ENCODE results near the gene SDHAF3. TPM values are rescaled to one million over a fixed set of nuclear protein-coding genes. Genes with fewer than 3 reads are reported as not detected.

SDHAF3 gene
- total and polyA plus RNA-seq, 2 of the 8 experiments (the other 6 are each of a cell fraction or from before 2014, with no cell fraction given): 12.0 to 31.3 TPM

DNA sequence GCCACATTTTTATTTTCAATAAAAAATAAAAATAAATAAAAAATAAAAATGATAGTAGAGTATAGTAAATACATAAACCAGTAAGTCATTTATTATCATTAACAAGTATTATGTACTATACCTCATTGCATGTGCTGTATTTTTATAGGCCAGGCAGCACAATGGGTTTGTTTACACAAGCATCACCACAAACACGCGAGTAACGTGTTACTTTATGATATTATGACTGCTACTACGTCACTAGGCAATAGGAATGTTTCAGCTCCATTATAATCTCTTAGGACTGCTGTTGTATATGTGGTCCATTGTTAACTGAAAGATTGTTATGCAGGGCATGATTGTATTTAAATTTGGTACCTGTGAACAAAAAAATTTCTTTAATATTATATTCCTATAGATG is 20.8 kb upstream of the SDHAF3 start:
- no peak overlapping the region for H3K18ac ChIP-seq (ENCODE audit: extremely low read depth, low read length)
- no peak overlapping the region for H3K4me3 ChIP-seq (ENCODE audit: extremely low read depth in 1 of 4, insufficient read depth in 2 of 4, low read depth in 3 of 4, low read length in 4 of 4)
- ChIA-PET CTCF (ENCODE audit: partially characterized antibody) (interaction anchor here (0.6 to 1.0 kb wide), 2 partner anchors 154 to 739 kb away, joined by 4 read pairs; no protein-coding TSS in a partner anchor), POLR2A (ENCODE audit: partially characterized antibody) (interaction anchor here (1.2 kb wide), 1 partner anchor 10 kb away, joined by 3 read pairs; no protein-coding TSS in a partner anchor)
- H2AK5ac ChIP-seq (ENCODE audit: low read depth, low read length): no peak overlapping the region
- H3K36me3 ChIP-seq (ENCODE audit: control insufficient read depth in 2 of 4, insufficient read depth in 4 of 4, low read length in 3 of 4): no peaks in the 10 kb centered on the region
- H3K27ac ChIP-seq (ENCODE audit: low read depth, low read length): no peak overlapping the region
- H3K14ac ChIP-seq (ENCODE audit: insufficient read length): no peak overlapping the region
- no peaks in the 10 kb centered on the region for H3K23me2 ChIP-seq (ENCODE audit: low read depth, low read length)
- no peak overlapping the region for H3K4me2 ChIP-seq (ENCODE audit: insufficient read depth in 1 of 2, low read depth in 2 of 2, low read length in 2 of 2)
- no peaks in the 10 kb centered on the region for H3K9me3 ChIP-seq (ENCODE audit: insufficient read depth in 2 of 2, low read depth in 1 of 2, low read length in 1 of 2)
- H3K56ac ChIP-seq (replicated peaks; ENCODE audit: insufficient read length, low read depth, low read length): no peak overlapping the region
- H3K79me1 ChIP-seq (ENCODE audit: low read depth, low read length): no peaks in the 10 kb centered on the region
- no peak overlapping the region for H3K4ac ChIP-seq (replicated peaks; ENCODE audit: insufficient read length, low read depth, low read length)
- 93% methylated on average over 4 of the region's 4 CpGs; no CpG with 5 or more reads in 1 of the 2 experiments for WGBS, 2 experiments (ENCODE audit: extremely low coverage in 1 of 2, insufficient coverage in 1 of 2, insufficient read length in 1 of 2, insufficient replicate concordance in 2 of 2, low coverage in 1 of 2, low lambda C conversion rate in 2 of 2, missing lambda C conversion rate in 1 of 2)
- no peaks in the 10 kb centered on the region for H4K20me1 ChIP-seq (replicated peaks in 1 of 2; ENCODE audit: control insufficient read depth in 1 of 2, insufficient read depth in 2 of 2, low read length in 2 of 2)
- H3K4me1 ChIP-seq (replicated peaks in 1 of 4; ENCODE audit: control insufficient read depth in 3 of 4, insufficient read depth in 4 of 4, low read length in 3 of 4): no peaks in the 10 kb centered on the region
- H4K91ac ChIP-seq (replicated peaks; ENCODE audit: insufficient read length, low read length): no peak overlapping the region
- no peak overlapping the region for H3K23ac ChIP-seq (ENCODE audit: insufficient read length)
- H2BK12ac ChIP-seq (ENCODE audit: low read depth, low read length): no peak overlapping the region
- no peaks in the 10 kb centered on the region for H3K79me2 ChIP-seq (ENCODE audit: control insufficient read depth in 1 of 2, insufficient read depth in 2 of 2, low read length in 2 of 2)
- no peak overlapping the region for H2BK15ac ChIP-seq (ENCODE audit: low read length)
- DNase-seq (ENCODE audit: low read depth in 1 of 2, low spot score in 2 of 2): no peak
- H3K27me3 ChIP-seq (replicated peaks in 1 of 4; ENCODE audit: control insufficient read depth in 3 of 4, extremely low read depth in 1 of 4, insufficient read depth in 3 of 4, low read length in 3 of 4): no peaks in the 10 kb centered on the region
- H2BK20ac ChIP-seq (ENCODE audit: low read length): no peak overlapping the region
- no peak overlapping the region for H2BK5ac ChIP-seq (ENCODE audit: low read depth, low read length)
- H4K5ac ChIP-seq (ENCODE audit: insufficient read length, low read depth, low read length): no peak overlapping the region
- H2AFZ ChIP-seq (ENCODE audit: low read length): no peak overlapping the region
- no peak for FAIRE-seq
- no peak overlapping the region for H3K9ac ChIP-seq (replicated peaks in 1 of 4; ENCODE audit: extremely low read depth in 1 of 4, low read depth in 3 of 4, low read length in 3 of 4)
- no peak overlapping the region for H4K8ac ChIP-seq (ENCODE audit: extremely low read depth, insufficient read depth, low read length)
- H2BK120ac ChIP-seq (replicated peaks; ENCODE audit: low read depth, low read length): no peak overlapping the region
- TF ChIP-seq CHD1 (IDR thresholded peaks at IDR 0.05; ENCODE audit: low read depth, low read length) (no peak), E2F6 (IDR thresholded peaks at IDR 0.05) (no peak), KDM5A (IDR thresholded peaks at IDR 0.05; ENCODE audit: low read length) (no peak), FOSL1 (IDR thresholded peaks at IDR 0.05; ENCODE audit: insufficient read depth, low read depth, low read length) (no peak), JUND (IDR thresholded peaks at IDR 0.05; ENCODE audit: low read length) (no peak), EGR1 (IDR thresholded peaks at IDR 0.05; ENCODE audit: borderline replicate concordance, low read depth, low read length) (no peak), CBX8 (IDR thresholded peaks at IDR 0.05; ENCODE audit: borderline replicate concordance, low read depth, low read length) (no peak), TAF7 (optimal IDR thresholded peaks at IDR 0.05; ENCODE audit: borderline replicate concordance, low read depth, low read length) (no peak), USF2 (IDR thresholded peaks at IDR 0.05; ENCODE audit: low read length) (no peak), NANOG (IDR thresholded peaks at IDR 0.05; ENCODE audit: insufficient read depth, low read depth, low read length, poor library complexity, severe bottlenecking) (no peak)
- TF ChIP-seq, protein P1, sequence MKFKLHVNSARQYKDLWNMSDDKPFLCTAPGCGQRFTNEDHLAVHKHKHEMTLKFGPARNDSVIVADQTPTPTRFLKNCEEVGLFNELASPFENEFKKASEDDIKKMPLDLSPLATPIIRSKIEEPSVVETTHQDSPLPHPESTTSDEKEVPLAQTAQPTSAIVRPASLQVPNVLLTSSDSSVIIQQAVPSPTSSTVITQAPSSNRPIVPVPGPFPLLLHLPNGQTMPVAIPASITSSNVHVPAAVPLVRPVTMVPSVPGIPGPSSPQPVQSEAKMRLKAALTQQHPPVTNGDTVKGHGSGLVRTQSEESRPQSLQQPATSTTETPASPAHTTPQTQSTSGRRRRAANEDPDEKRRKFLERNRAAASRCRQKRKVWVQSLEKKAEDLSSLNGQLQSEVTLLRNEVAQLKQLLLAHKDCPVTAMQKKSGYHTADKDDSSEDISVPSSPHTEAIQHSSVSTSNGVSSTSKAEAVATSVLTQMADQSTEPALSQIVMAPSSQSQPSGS (IDR thresholded peaks at IDR 0.05; ENCODE audit: low read length): no peak

All from H1 (cell line).